ENCODE results near the gene PRKCQ. TPM values are rescaled to one million over a fixed set of nuclear protein-coding genes. Genes with fewer than 3 reads are reported as not detected.

The PRKCQ gene
- total and polyA plus RNA-seq, 2 of the 4 experiments (the other 2 are of a cell fraction) = under 0.01 to 0.03 TPM

DNA sequence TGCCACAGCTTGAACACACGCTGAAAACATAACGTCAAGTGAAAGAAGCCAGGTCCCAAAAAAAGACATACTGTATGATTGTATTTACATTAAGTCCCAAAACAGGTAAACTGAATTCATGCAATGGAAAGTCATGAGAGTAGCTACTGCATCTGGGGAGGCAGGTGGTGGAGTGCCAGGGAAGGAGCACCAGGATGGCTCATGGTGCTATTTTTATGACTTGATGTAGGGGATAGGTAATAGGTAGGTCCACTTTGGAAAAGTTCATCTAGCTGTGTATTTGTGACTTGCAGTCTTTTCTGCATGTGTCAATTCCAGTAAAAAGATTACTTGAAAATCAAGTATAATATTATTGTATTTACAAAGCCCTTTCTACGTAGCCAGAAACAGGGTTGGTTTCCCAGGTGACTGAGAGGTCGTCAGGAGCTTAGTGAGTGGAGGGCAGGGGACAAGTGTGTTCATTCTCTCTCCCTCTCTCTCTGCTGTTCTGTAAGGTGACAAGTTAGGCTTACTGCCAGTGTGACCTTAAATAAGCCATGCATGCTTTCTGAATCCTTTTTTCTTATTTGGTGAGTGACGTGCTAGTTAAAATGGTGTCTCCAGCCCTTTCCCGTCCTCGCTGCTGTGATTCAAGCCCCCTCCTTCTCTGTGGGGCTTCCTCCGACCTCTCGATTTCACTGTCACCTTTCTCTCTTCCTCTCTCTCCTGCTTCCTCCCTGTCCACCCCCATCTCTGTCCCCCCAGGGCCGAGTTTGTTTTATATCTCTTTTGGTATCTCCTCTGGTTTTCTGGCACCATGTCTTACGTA lies 9.4 kb upstream of the PRKCQ start:
- H3K14ac ChIP-seq (replicated peaks; ENCODE audit: low read depth, low read length) = no peak overlapping the region
- H2AK9ac ChIP-seq (replicated peaks; ENCODE audit: low read depth, low read length, poor library complexity) = no peak overlapping the region
- H3K27ac ChIP-seq (ENCODE audit: insufficient read depth, low read length) = no peak overlapping the region
- H3K18ac ChIP-seq (ENCODE audit: low read depth, low read length) = no peak overlapping the region
- no peak overlapping the region for H2BK15ac ChIP-seq (ENCODE audit: low read depth, low read length)
- no peaks in the 10 kb centered on the region for H3K9me3 ChIP-seq (ENCODE audit: control insufficient read depth, insufficient read depth, low read length)
- CTCF ChIA-PET = no interaction called here
- no peak overlapping the region for H2BK120ac ChIP-seq (ENCODE audit: low read depth, low read length)
- H3K36me3 ChIP-seq (ENCODE audit: control insufficient read depth, insufficient read depth, low read length) = no peaks in the 10 kb centered on the region
- H2AK5ac ChIP-seq (ENCODE audit: low read depth, low read length) = no peak overlapping the region
- H3K4me3 ChIP-seq (ENCODE audit: insufficient read depth, low read depth, low read length) = no peak overlapping the region
- no peaks in the 10 kb centered on the region; the same call in 1 of the 2 replicates for H3K27me3 ChIP-seq (ENCODE audit: control insufficient read depth, insufficient read depth, low read length)
- no peak overlapping the region for H3K56ac ChIP-seq (ENCODE audit: extremely low read depth, insufficient read depth, low read length)
- no peak overlapping the region for H2AFZ ChIP-seq (replicated peaks; ENCODE audit: low read length, poor library complexity)
- ATAC-seq (ENCODE audit: low read depth) = no peak
- H3K4me2 ChIP-seq (ENCODE audit: low read depth, low read length) = no peak overlapping the region
- BruUV-seq (replicated peaks) = no TSS peak
- no peak overlapping the region for H3K9ac ChIP-seq (ENCODE audit: low read depth, low read length)
- no peaks in the 10 kb centered on the region for H3K79me1 ChIP-seq (ENCODE audit: low read depth in 1 of 2, low read length in 2 of 2)
- no peak overlapping the region for H3K23ac ChIP-seq (ENCODE audit: low read depth, low read length)
- WGBS, 2 experiments (ENCODE audit: extremely low coverage in 2 of 2, insufficient read length in 1 of 2) = no CpG with 5 or more reads among the region's 11 CpGs
- no peaks in the 10 kb centered on the region for H3K9me1 ChIP-seq (ENCODE audit: insufficient read depth, low read length)
- DNase-seq = no peak
- H4K8ac ChIP-seq (ENCODE audit: low read depth in 2 of 2, low read length in 2 of 2) = no peak overlapping the region
- in situ Hi-C loops (cut with MboI; ENCODE audit: low sequenced_read_pairs) (no loop called here), intact Hi-C loops (cut with micrococcal nuclease) (no loop called here), dilution Hi-C loops (cut with HindIII; ENCODE audit: low sequenced_read_pairs, unreplicated experiment) (no loop called here)
- no peaks in the 10 kb centered on the region for H4K20me1 ChIP-seq (ENCODE audit: insufficient read depth, low read length)
- no peak overlapping the region for H4K5ac ChIP-seq (ENCODE audit: low read depth, low read length)
- POLR2A ChIA-PET (ENCODE audit: unreplicated experiment) = no interaction called here
- no peak overlapping the region for H4K91ac ChIP-seq (ENCODE audit: insufficient read depth, low read depth, low read length)
- H2BK5ac ChIP-seq (ENCODE audit: low read depth, low read length, poor library complexity, severe bottlenecking) = no peak overlapping the region
- TF ChIP-seq, protein P1, sequence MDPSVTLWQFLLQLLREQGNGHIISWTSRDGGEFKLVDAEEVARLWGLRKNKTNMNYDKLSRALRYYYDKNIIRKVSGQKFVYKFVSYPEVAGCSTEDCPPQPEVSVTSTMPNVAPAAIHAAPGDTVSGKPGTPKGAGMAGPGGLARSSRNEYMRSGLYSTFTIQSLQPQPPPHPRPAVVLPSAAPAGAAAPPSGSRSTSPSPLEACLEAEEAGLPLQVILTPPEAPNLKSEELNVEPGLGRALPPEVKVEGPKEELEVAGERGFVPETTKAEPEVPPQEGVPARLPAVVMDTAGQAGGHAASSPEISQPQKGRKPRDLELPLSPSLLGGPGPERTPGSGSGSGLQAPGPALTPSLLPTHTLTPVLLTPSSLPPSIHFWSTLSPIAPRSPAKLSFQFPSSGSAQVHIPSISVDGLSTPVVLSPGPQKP (IDR thresholded peaks at IDR 0.05; ENCODE audit: borderline replicate concordance, low read depth, low read length) = no peak
- TF ChIP-seq FOS (IDR thresholded peaks at IDR 0.05; ENCODE audit: low read depth, low read length) = no peak
- TF ChIP-seq, protein P2, sequence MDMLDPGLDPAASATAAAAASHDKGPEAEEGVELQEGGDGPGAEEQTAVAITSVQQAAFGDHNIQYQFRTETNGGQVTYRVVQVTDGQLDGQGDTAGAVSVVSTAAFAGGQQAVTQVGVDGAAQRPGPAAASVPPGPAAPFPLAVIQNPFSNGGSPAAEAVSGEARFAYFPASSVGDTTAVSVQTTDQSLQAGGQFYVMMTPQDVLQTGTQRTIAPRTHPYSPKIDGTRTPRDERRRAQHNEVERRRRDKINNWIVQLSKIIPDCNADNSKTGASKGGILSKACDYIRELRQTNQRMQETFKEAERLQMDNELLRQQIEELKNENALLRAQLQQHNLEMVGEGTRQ (IDR thresholded peaks at IDR 0.05; ENCODE audit: low read depth, low read length) = no peak
- TF ChIP-seq CEBPB (IDR thresholded peaks at IDR 0.05; ENCODE audit: low read depth, low read length) = no peak
- no peak for TF ChIP-seq BHLHE40 (IDR thresholded peaks at IDR 0.05; ENCODE audit: low read depth, low read length)
- no peak for TF ChIP-seq MXI1 (IDR thresholded peaks at IDR 0.05; ENCODE audit: borderline replicate concordance, low read depth, low read length)
- no peak overlapping the region for H2BK20ac ChIP-seq (ENCODE audit: low read depth, low read length)
- H3K4me1 ChIP-seq (ENCODE audit: control insufficient read depth, insufficient read depth, low read length) = no peaks in the 10 kb centered on the region
- H3K4ac ChIP-seq (ENCODE audit: low read depth, low read length) = no peak overlapping the region
